Central memory CD8-positive, alpha-beta T cell (primary cell): ENCODE data around the gene CLC.
"Not testable (repeated sequence)": the region's sequence is repeated elsewhere in the genome, so short reads cannot be mapped to it uniquely, and the experiment has no call there.

ENCODE experiments used
- ATAC-seq: fragments of 150-1000 bp; cut with Tn5 transposase; replicated peaks from 2 replicates; pipeline ENCODE4 v1.10.0; 2022; ENCODE audit warnings: mild to moderate bottlenecking, moderate FRiP score, moderate number of reproducible peaks; ENCODE audit not compliant: poor library complexity, severe bottlenecking; ENCODE audit errors: extremely low read depth
- DNase-seq, 2 donors: peaks; one replicate each; pipeline ENCODE4 v3.0.0; 2021; ENCODE audit warnings: low spot score in 2 of 2
- H3K27ac Mint-ChIP-seq: one replicate; pipeline ENCODE4 v1.8.0; 2022; ENCODE audit warnings: low read depth, mild to moderate bottlenecking, moderate library complexity, mixed read lengths
- H3K27me3 Mint-ChIP-seq: one replicate; pipeline ENCODE4 v1.8.0; 2022; ENCODE audit warnings: mixed read lengths
- H3K36me3 Mint-ChIP-seq: one replicate; pipeline ENCODE4 v1.8.0; 2022; ENCODE audit warnings: mild to moderate bottlenecking, moderate library complexity, mixed read lengths; ENCODE audit not compliant: insufficient read depth
- H3K4me1 Mint-ChIP-seq: one replicate; pipeline ENCODE4 v1.8.0; 2022; ENCODE audit warnings: mixed read lengths
- H3K4me3 Mint-ChIP-seq: one replicate; pipeline ENCODE4 v1.8.0; 2022; ENCODE audit warnings: mild to moderate bottlenecking, moderate library complexity, mixed read lengths
- H3K9me3 Mint-ChIP-seq: one replicate; pipeline ENCODE4 v1.8.0; 2022; ENCODE audit warnings: mixed read lengths

Gene CLC

GRCh38 chr19:39688637-39689036 lies 49.2 kb downstream of the CLC start:
- not testable (repeated sequence) for H3K4me3 Mint-ChIP-seq, ATAC-seq, H3K27ac Mint-ChIP-seq, H3K36me3 Mint-ChIP-seq, H3K9me3 Mint-ChIP-seq, H3K4me1 Mint-ChIP-seq, DNase-seq
- peaks cover 19% of the 10 kb centered on the region for H3K27me3 Mint-ChIP-seq

GRCh38 chr19:39686739-39687138 lies 51.1 kb downstream of the CLC start:
- Mint-ChIP-seq H3K4me1 (no peaks in the 10 kb centered on the region), H3K36me3 (no peaks in the 10 kb centered on the region), H3K9me3 (no peaks in the 10 kb centered on the region), H3K27ac (no peak overlapping the region), H3K27me3 (peaks cover 9% of the 10 kb centered on the region), H3K4me3 (no peak overlapping the region)
- DNase-seq (no peak), ATAC-seq (no peak)

GRCh38 chr19:39684267-39684666 lies 53.6 kb downstream of the CLC start:
- no peaks in the 10 kb centered on the region for H3K27me3 Mint-ChIP-seq
- H3K4me3 Mint-ChIP-seq: no peak overlapping the region
- ATAC-seq (no peak), DNase-seq (no peak)
- H3K4me1 Mint-ChIP-seq: peaks cover 9% of the 10 kb centered on the region
- H3K27ac Mint-ChIP-seq: no peak overlapping the region
- no peaks in the 10 kb centered on the region for H3K9me3 Mint-ChIP-seq
- H3K36me3 Mint-ChIP-seq: no peaks in the 10 kb centered on the region

- DNase-seq (no peak), ATAC-seq (no peak)
- no peak overlapping the region for H3K4me3 Mint-ChIP-seq
- H3K27ac Mint-ChIP-seq: no peak overlapping the region
- no peaks in the 10 kb centered on the region for H3K9me3 Mint-ChIP-seq
- H3K4me1 Mint-ChIP-seq: peaks cover 21% of the 10 kb centered on the region
- H3K27me3 Mint-ChIP-seq: no peaks in the 10 kb centered on the region
- no peaks in the 10 kb centered on the region for H3K36me3 Mint-ChIP-seq
Measured at GRCh38 chr19:39681416-39681815, 56.4 kb downstream of the CLC start.
